Tongue (tissue), 2 donors: ENCODE results near the gene SPTB. TPM values are rescaled to one million over a fixed set of nuclear protein-coding genes. Genes with fewer than 3 reads are reported as not detected.

Experiments used
- DNase-seq: peaks from one replicate; pipeline ENCODE4 v3.0.0-alpha.2; 2015
- total RNA-seq: library from RNA; depleted of rRNA; stranded (reverse); fragments of >200 nt; gene quantifications from one replicate; pipeline ENCODE4 v1.2.3, GENCODE V29; 2014

SPTB gene
- total RNA-seq, 1 donor from 2014 or later = 386 TPM

GRCh38 chr14:64764641-64765520 is 114.8 kb downstream of the SPTB start:
- peak; percentile 94 for DNase-seq

GRCh38 chr14:64763801-64764621 is 115.7 kb downstream of the SPTB start:
- DNase-seq = peak; percentile 46

- no peak for DNase-seq
These were observed 116.5 kb downstream of the SPTB start for GRCh38 chr14:64763085-64763782.

- DNase-seq = peak; percentile 98
These were observed 117.4 kb downstream of the SPTB start for GRCh38 chr14:64762044-64763034.

GRCh38 chr14:64761441-64762043 is 118.2 kb downstream of the SPTB start:
- DNase-seq = peak; percentile 61

- no peak for DNase-seq
These were observed 118.8 kb downstream of the SPTB start for GRCh38 chr14:64760916-64761315.

GRCh38 chr14:64760146-64760755 is 119.5 kb downstream of the SPTB start:
- DNase-seq = peak; percentile 57

- no peak for DNase-seq
These were observed 120.2 kb downstream of the SPTB start for GRCh38 chr14:64759555-64759938.

GRCh38 chr14:64758691-64759554 is 120.8 kb downstream of the SPTB start:
- peak; percentile 84 for DNase-seq

- DNase-seq = peak; percentile 51
These were observed 121.6 kb downstream of the SPTB start for GRCh38 chr14:64758025-64758521.

- no peak for DNase-seq
These were observed 122.1 kb downstream of the SPTB start for GRCh38 chr14:64757601-64758000.

- DNase-seq = no peak
These were observed 123.0 kb downstream of the SPTB start for GRCh38 chr14:64756712-64757111.

- DNase-seq = no peak
These were observed 123.9 kb downstream of the SPTB start for GRCh38 chr14:64755781-64756221.

GRCh38 chr14:64754685-64755084 is 125.0 kb downstream of the SPTB start:
- DNase-seq = no peak

- DNase-seq = no peak
These were observed 125.7 kb downstream of the SPTB start for GRCh38 chr14:64753999-64754398.

- DNase-seq = no peak
These were observed 126.3 kb downstream of the SPTB start for GRCh38 chr14:64753374-64753773.

GRCh38 chr14:64752909-64753308 is 126.8 kb downstream of the SPTB start:
- DNase-seq = no peak

GRCh38 chr14:64748995-64749714 is 130.6 kb downstream of the SPTB start:
- DNase-seq = no peak
